GM04504 (cell line): ENCODE results near the gene NUP54.
A peak's percentile ranks its signal among the peaks of the same experiment; 100 is the strongest.

Experiments used
- DNase-seq: peaks from one replicate; pipeline ENCODE4 v3.0.0-alpha.2; 2012; ENCODE audit warnings: low read depth

Gene NUP54, protein sequence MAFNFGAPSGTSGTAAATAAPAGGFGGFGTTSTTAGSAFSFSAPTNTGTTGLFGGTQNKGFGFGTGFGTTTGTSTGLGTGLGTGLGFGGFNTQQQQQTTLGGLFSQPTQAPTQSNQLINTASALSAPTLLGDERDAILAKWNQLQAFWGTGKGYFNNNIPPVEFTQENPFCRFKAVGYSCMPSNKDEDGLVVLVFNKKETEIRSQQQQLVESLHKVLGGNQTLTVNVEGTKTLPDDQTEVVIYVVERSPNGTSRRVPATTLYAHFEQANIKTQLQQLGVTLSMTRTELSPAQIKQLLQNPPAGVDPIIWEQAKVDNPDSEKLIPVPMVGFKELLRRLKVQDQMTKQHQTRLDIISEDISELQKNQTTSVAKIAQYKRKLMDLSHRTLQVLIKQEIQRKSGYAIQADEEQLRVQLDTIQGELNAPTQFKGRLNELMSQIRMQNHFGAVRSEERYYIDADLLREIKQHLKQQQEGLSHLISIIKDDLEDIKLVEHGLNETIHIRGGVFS

DNA sequence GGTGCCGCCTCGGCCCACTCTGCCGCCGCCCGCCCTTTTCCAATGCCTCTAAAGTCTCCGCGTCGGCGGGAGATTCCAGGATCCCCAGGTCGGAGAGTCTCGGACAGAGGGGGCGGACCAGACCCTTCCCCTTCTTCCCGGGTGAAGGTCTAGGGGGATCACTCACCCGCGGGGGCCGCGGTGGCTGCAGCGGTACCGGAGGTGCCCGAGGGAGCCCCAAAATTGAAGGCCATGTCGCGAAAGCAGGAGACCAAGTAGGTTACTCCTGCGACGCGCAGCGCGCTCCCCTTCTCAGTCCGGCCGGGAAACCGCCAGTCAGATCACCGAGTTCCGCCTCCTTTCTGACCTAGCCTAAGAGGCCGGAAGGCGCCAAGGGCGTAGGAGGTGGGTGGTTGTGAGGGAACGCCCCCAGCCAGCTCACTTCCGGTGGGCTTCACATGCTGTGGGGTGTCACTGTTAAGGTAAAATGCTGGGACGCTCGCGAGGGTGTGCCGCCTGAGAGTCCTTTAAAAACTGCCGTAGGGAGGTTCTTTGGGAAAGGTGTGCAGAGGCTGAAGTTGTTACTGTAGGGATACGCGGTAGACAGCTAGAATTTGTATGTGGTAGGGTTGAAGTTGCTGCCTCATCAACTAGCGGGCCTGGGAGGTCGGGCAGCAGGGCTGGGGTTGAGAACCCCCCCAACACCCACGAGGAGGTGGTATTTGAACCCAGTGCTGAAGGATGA is at the start of gene NUP54:
Gene NUP54, minus strand, starts transcription at position 256 of the 724 bp plus-strand sequence. Its CDS starts 23 bp downstream, at position 233.
- DNase-seq = peak; percentile 88

GRCh38 chr4:76197031-76197743 is 49.0 kb upstream of the NUP54 start:
- no peak for DNase-seq

GRCh38 chr4:76196376-76196775 is 48.2 kb upstream of the NUP54 start:
- DNase-seq = no peak

DNA sequence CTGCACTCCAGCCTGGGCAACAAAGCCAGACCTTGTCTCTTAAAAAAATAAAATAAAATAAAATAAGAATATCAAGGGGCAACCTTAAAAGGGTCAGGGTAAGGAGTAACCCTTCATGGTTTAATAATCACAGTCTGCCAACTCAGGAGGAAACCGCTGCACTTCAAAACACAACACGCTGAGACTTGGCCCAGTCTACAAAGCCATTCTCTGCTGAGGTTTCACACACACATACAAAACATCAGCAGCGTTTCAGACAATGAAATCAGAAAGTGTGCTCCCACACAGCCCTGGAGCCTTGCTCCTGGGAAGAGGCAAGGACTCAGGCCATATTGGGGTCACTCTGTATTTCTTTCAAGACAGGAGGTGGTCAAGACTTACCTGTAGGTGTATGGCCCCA is 47.1 kb upstream of the NUP54 start:
- no peak for DNase-seq

GRCh38 chr4:76194325-76194724 is 46.1 kb upstream of the NUP54 start:
- peak; percentile 82 for DNase-seq

- DNase-seq = no peak
Observed at GRCh38 chr4:76192236-76192635, 44.0 kb upstream of the NUP54 start.

- DNase-seq = no peak
Observed at GRCh38 chr4:76188557-76188956, 40.4 kb upstream of the NUP54 start.

- DNase-seq = no peak
Observed at GRCh38 chr4:76188149-76188548, 40.0 kb upstream of the NUP54 start.

DNA sequence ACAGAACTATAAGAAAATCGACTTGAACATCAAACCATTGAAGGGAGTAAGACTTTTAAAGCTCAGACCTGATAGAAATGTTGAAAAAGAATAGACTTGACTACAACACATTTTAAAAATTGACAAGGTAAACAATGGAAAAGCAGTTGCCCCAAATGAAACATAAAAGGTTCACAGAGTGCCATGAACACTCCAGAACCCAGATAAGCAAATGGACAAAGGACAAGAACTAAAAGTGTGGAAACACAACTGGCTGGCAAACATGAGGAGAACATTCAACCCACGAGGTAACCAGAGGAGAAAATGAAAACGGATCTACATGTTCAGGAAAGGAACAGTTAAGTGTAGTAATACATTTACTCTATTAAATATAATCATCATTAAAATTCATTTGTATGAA is 39.0 kb upstream of the NUP54 start:
- DNase-seq = no peak

DNA sequence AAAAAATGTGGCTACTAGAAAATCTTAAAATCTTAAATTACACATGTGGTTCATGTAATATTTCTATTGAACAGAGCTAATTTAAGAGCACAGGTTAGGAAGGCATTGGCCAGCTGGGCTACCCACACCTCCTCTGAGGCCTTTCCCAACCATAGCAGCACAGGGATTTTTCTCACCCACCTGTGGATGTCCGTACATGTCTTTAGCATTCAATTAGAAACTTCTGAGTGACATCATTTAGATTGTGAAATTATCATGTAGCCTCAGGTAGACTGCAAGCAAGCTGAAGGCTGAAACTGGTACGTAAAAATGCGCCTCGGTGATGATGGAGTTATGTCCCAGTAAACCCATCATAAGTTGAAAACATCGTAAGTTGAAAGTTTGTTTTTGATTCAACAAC is 34.3 kb upstream of the NUP54 start:
- no peak for DNase-seq

DNA sequence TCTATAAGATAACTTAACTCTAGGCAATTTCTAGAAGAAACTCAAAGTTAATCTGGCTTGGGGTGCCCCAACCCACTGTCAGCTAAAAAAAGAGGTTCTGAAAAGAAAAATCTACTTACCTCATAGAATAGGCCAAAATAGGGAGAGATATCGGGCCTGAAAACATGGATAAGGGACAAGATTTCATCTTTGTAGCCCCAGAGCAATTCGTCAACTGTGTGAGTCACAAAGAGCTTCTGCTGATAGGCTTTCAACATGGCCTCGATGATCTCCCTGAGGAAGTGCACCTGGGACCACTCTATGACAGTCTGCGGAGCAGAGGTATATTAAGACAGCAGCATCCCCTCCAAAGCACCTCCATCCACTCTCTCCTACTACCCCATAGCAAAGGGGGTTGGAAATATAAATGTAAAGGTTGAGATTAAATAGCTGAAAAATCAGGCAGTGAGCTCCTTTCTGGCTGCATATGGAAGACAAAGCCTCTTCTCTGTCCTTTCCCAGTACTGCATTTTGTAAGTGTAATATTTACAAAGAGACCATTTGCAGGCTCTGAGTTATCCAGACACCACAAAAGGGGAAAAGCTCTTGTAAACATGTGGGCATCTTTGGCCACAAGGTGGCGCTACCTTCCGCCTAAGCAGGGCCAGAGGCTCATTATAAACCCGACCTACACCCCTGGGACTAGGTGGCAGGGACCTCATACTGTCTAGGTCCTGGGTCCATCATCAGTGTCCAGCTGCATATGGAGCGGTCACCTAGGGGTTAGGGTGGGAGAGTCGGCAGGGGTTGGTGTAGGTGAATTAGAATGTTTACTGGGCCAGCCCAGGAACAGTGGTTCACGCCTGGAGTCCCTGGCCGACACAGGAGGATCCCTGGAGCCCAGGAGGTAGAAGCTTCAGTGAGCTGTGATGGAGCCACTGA is 31.5 kb upstream of the NUP54 start:
- peak; percentile 52 for DNase-seq

DNA sequence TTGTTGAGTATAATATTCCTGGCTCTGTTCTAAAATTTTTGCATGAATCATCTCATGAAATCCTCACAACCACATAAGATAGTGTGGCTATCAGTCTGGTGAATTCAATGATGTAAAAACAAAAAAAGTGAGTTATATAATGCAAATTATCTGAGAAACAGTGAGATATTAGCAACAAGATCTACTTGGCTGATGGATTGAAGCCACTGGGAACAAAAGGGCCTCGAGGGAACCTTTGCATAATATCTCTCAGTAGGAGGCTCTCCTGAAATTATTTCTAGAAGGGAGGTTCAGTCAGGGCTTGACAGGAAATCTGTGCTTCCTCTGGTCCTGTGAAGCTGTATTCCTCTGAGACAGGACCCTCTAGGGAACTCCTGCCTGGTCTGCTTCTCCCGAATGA is 30.1 kb upstream of the NUP54 start:
- DNase-seq = no peak

DNA sequence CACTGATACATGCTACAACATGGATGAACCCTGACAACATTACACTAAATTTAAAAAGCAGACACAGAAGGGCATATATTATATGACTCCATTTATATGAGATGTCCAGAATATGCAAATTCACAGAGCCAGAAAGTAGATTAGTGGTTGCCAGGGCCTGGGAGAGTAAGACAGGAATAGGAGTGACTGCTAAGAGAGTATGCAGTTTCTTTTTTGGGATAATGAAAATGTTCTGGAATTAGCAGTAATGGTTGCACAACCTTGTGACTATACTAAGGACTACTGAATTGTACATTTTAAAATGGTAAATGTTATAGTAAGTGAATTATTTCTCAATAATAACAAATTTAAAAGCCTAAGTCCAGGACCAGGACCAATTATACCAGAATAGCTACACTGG is 29.5 kb upstream of the NUP54 start:
- DNase-seq = no peak

GRCh38 chr4:76175336-76175735 is 27.1 kb upstream of the NUP54 start:
- DNase-seq = no peak

GRCh38 chr4:76174216-76174615 is 26.0 kb upstream of the NUP54 start:
- no peak for DNase-seq

GRCh38 chr4:76168688-76169087 is 20.5 kb upstream of the NUP54 start:
- no peak for DNase-seq

DNA sequence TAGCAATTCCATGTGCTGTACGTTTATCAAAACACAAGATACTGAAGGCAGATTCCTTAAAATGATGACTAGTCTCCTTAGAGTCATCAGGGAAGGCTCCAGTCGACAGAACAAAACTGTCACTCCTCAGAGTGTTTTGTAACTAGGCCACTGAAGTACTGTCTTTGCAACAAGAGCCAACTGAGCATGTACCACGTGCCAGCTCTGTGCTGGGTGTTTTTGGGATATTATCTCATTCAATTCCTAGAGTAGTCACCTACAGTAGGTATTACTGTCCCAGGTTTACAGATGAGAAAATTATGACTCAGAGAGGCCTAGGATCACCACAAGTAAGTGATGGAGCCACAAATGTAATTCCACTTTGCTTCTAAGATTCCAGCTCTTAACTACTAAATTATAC is 18.3 kb upstream of the NUP54 start:
- DNase-seq = no peak

GRCh38 chr4:76160355-76160754 is 12.2 kb upstream of the NUP54 start:
- no peak for DNase-seq

DNA sequence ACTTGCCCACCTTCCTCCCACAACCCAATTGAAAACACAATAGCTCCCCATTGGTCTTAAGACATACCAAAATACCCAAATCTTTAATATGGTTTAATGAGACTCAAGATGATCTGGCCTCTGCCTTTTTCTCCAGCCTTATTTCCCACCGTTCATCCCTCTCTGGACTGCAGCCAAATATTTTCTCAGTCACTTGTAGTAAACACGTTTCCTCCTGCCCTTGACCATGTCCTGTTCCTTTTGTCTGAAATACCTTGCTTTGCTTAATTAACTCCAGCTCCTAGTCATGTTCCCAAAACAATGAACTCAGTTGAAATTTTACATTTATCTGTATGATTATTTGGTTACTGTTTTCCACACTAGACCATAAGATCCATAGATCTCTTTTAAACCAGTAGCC is 8.4 kb upstream of the NUP54 start:
- no peak for DNase-seq

GRCh38 chr4:76155979-76156378 is 7.8 kb upstream of the NUP54 start:
- no peak for DNase-seq

DNA sequence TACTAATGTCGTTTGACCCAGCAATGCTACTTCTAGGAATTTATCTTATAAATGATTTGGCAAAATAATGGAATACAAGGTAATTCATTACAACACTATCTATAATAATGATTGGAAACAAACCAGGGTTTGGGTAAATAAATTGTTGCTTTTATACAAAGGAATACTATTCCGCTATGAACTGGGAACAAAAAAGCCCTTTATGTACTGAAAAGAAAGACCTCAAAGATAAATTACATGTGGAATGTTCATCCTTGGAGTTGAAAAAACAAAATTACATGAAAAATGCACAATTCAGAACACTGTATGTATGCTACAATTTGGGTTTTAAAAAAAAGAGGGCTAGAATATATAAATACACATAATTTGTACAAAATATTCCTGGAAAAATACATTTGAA is 5.2 kb upstream of the NUP54 start:
- no peak for DNase-seq
